HepG2 (cell line): Measurements from ENCODE around the gene GRAMD4. TPM values are rescaled to one million over a fixed set of nuclear protein-coding genes. Genes with fewer than 3 reads are reported as not detected.
A peak's percentile ranks its signal among the peaks of the same experiment; 100 is the strongest.

Experiments
- AHR ChIP-seq: IDR thresholded peaks from 2 replicates; pipeline ENCODE4 v1.6.1; 2018; ENCODE audit warnings: missing genetic modification reagents, missing compliant biosample characterization
- ATRX ChIP-seq: sonication (generic); formaldehyde crosslinking; IDR thresholded peaks from 2 replicates; pipeline ENCODE4 v1.4.0; 2020; ENCODE audit warnings: missing genetic modification reagents, borderline replicate concordance
- KLF15 ChIP-seq: sonication (generic); formaldehyde crosslinking; IDR thresholded peaks from 2 replicates; pipeline ENCODE4 v1.8.1; 2023; ENCODE audit warnings: borderline replicate concordance, mild to moderate bottlenecking, inconsistent platforms, missing genetic modification reagents, mixed read lengths
- LCORL ChIP-seq, 2 experiments: fragments of 450-650 bp in 1 of 2; sonication (generic) in 1 of 2; formaldehyde crosslinking in 1 of 2; IDR thresholded peaks; 2 replicates each; pipeline versions ENCODE4 v1.5.0 to v1.6.1; 2017 to 2020; ENCODE audit warnings: antibody characterized with exemption in 1 of 2, missing genetic modification reagents in 1 of 2
- NCOR1 ChIP-seq: fragments of 200-600 bp; sonication (generic); IDR thresholded peaks from 2 replicates; pipeline ENCODE4 v1.7.0; 2017; ENCODE audit warnings: antibody characterized with exemption, low read length, borderline replicate concordance
- SALL2 ChIP-seq: sonication (generic); formaldehyde crosslinking; IDR thresholded peaks from 2 replicates; pipeline ENCODE4 v1.8.1; 2023; ENCODE audit warnings: mild to moderate bottlenecking, missing genetic modification reagents, inconsistent platforms
- SIN3B ChIP-seq: fragments of 150-350 bp; IDR thresholded peaks from 2 replicates; pipeline ENCODE4 v1.6.1; 2014; ENCODE audit warnings: low read length
- SRY ChIP-seq: sonication (generic); formaldehyde crosslinking; IDR thresholded peaks from 2 replicates; pipeline ENCODE4 v1.8.0; 2022; ENCODE audit warnings: mild to moderate bottlenecking, missing genetic modification reagents
- TCF12 ChIP-seq, 2 experiments: fragments of 450-650 bp in 1 of 2; sonication (generic) in 1 of 2; formaldehyde crosslinking in 1 of 2; IDR thresholded peaks; 2 replicates each; pipeline versions ENCODE4 v1.6.1 to v1.8.0; 2017 to 2022; ENCODE audit warnings: antibody characterized with exemption in 1 of 2, mild to moderate bottlenecking in 1 of 2, missing genetic modification reagents in 1 of 2, moderate library complexity in 1 of 2
- ZNF326 ChIP-seq: sonication (generic); formaldehyde crosslinking; IDR thresholded peaks from 2 replicates; pipeline ENCODE4 v1.4.0; 2020; ENCODE audit warnings: missing genetic modification reagents, borderline replicate concordance
- ZNF343 ChIP-seq: sonication (generic); formaldehyde crosslinking; IDR thresholded peaks from 2 replicates; pipeline ENCODE4 v1.4.0; 2020; ENCODE audit warnings: mild to moderate bottlenecking, missing genetic modification reagents
- ZNF530 ChIP-seq: sonication (generic); formaldehyde crosslinking; IDR thresholded peaks from 2 replicates; pipeline ENCODE4 v1.5.0; 2020; ENCODE audit warnings: low read depth, mild to moderate bottlenecking, missing genetic modification reagents
- ZNF607 ChIP-seq: sonication (generic); formaldehyde crosslinking; IDR thresholded peaks from 2 replicates; pipeline ENCODE4 v1.5.1; 2020; ENCODE audit warnings: missing genetic modification reagents, mild to moderate bottlenecking, borderline replicate concordance
- ZNF614 ChIP-seq: IDR thresholded peaks from 2 replicates; pipeline ENCODE4 v1.6.1; 2018; ENCODE audit warnings: missing biosample characterization, missing genetic modification reagents, inconsistent platforms, borderline replicate concordance
- ZNF782 ChIP-seq: sonication (generic); formaldehyde crosslinking; IDR thresholded peaks from 2 replicates; pipeline ENCODE4 v1.4.0; 2020; ENCODE audit warnings: missing genetic modification reagents, mild to moderate bottlenecking, borderline replicate concordance
- polyA plus RNA-seq, 8 experiments: library from polyadenylated mRNA; depleted of rRNA in 3 of 8; stranded (reverse) in 7 of 8; unstranded in 1 of 8; fragments of >200 nt; fragmentation: Illumina TruSeq in 4 of 8; extraction: Trizol in 4 of 8; gene quantifications; 2 replicates each; pipeline versions ENCODE4 v1.2.1 to v1.2.3, GENCODE V29; 2011 to 2016; ENCODE audit warnings: low read depth in 4 of 8, missing spikeins in 1 of 8, mixed read lengths in 1 of 8; ENCODE audit not compliant: insufficient read depth in 1 of 8
- total RNA-seq, 5 experiments: library from RNA; depleted of rRNA; stranded (reverse); fragments of >200 nt; fragmentation: Illumina TruSeq; extraction: Trizol; gene quantifications; 2 replicates each; pipeline ENCODE4 v1.2.3, GENCODE V29; 2016; ENCODE audit warnings: low read depth in 1 of 5
- TF ChIP-seq, protein P1 (sequence below): sonication (generic); formaldehyde crosslinking; IDR thresholded peaks from 2 replicates; pipeline ENCODE4 v1.8.0; 2022; ENCODE audit warnings: mild to moderate bottlenecking, missing genetic modification reagents; ENCODE audit not compliant: insufficient replicate concordance
- TF ChIP-seq, protein P2 (sequence below): sonication (generic); formaldehyde crosslinking; IDR thresholded peaks from 2 replicates; pipeline ENCODE4 v1.5.0; 2020; ENCODE audit warnings: missing genetic modification reagents, mild to moderate bottlenecking, borderline replicate concordance
- TF ChIP-seq, protein P3 (sequence below): sonication (generic); formaldehyde crosslinking; IDR thresholded peaks from 2 replicates; pipeline ENCODE4 v1.8.0; 2023; ENCODE audit warnings: mild to moderate bottlenecking, missing genetic modification reagents
- TF ChIP-seq, protein P4 (sequence below): IDR thresholded peaks from 2 replicates; pipeline ENCODE4 v1.6.1; 2016; ENCODE audit warnings: missing compliant biosample characterization, missing genetic modification reagents, borderline replicate concordance
- TF ChIP-seq, protein P5 (sequence below): sonication (generic); formaldehyde crosslinking; IDR thresholded peaks from 2 replicates; pipeline ENCODE4 v1.4.0; 2020; ENCODE audit warnings: missing genetic modification reagents
- TF ChIP-seq, protein P6 (sequence below): sonication (generic); formaldehyde crosslinking; IDR thresholded peaks from 2 replicates; pipeline ENCODE4 v1.9.0; 2022; ENCODE audit warnings: low read depth, missing genetic modification reagents

The GRAMD4 gene
- total and polyA plus RNA-seq, 2 of the 13 experiments (the other 11 are each of a cell fraction or from before 2014, with no cell fraction given): 15.2 to 15.7 TPM

DNA sequence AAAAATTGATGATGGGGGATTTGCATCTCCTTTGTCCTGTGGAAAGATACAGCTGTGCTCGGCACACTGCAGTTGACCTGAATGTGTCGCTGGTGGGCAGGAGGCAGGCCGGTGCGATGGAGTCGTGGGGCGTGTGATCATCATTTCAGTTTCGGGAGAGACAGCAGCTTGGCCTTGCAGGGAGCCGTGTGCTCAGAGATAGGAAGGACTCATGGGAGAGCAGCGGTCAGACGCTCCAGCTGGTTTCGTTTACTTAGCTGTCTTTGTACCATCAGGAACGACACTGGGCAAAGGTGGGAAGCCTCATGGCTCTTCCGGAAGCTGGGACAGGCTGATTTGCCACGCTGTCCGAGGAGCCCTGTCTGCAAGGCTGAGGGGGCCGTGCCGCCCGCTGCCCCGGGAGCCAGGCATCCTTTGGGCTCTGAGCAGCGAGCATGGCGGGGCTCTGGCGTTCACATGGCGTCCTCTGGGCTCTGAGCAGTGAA is 32.7 kb downstream of the GRAMD4 start (continued):
- TF ChIP-seq KLF15 (no peak), SALL2 (CRISPR knock-in tag) (no peak), NCOR1 (no peak), TCF12 (IDR thresholded peaks at IDR 0.05) (no peak), TCF12 (CRISPR knock-in tag; IDR thresholded peaks at IDR 0.05) (no peak), ATRX (CRISPR knock-in tag) (no peak), ZNF782 (no peak), SRY (CRISPR knock-in tag) (no peak; the same call in 1 of the 2 replicates), LCORL (IDR thresholded peaks at IDR 0.05) (no peak), LCORL (CRISPR knock-in tag; IDR thresholded peaks at IDR 0.05) (no peak), ZNF607 (no peak), ZNF530 (CRISPR knock-in tag) (no peak), ZNF614 (0 out of 2 replicates have a peak, but pooled peaks have one; percentile 13), AHR (no peak), SIN3B (no peak), ZNF343 (CRISPR knock-in tag) (no peak), ZNF326 (CRISPR knock-in tag) (no peak)
- TF ChIP-seq, protein P1, sequence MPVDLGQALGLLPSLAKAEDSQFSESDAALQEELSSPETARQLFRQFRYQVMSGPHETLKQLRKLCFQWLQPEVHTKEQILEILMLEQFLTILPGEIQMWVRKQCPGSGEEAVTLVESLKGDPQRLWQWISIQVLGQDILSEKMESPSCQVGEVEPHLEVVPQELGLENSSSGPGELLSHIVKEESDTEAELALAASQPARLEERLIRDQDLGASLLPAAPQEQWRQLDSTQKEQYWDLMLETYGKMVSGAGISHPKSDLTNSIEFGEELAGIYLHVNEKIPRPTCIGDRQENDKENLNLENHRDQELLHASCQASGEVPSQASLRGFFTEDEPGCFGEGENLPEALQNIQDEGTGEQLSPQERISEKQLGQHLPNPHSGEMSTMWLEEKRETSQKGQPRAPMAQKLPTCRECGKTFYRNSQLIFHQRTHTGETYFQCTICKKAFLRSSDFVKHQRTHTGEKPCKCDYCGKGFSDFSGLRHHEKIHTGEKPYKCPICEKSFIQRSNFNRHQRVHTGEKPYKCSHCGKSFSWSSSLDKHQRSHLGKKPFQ: peak; percentile 80
- TF ChIP-seq, protein P2, sequence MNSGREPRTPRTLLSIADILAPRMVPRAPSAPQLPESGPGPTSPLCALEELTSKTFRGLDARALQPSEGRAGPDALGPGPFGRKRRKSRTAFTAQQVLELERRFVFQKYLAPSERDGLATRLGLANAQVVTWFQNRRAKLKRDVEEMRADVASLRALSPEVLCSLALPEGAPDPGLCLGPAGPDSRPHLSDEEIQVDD (CRISPR knock-in tag): no peak; the same call in 1 of the 2 replicates
- TF ChIP-seq, protein P3, sequence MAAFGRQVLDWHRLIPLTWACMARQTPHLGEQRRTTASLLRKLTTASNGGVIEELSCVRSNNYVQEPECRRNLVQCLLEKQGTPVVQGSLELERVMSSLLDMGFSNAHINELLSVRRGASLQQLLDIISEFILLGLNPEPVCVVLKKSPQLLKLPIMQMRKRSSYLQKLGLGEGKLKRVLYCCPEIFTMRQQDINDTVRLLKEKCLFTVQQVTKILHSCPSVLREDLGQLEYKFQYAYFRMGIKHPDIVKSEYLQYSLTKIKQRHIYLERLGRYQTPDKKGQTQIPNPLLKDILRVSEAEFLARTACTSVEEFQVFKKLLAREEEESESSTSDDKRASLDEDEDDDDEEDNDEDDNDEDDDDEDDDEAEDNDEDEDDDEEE: no peak
- TF ChIP-seq, protein P4, sequence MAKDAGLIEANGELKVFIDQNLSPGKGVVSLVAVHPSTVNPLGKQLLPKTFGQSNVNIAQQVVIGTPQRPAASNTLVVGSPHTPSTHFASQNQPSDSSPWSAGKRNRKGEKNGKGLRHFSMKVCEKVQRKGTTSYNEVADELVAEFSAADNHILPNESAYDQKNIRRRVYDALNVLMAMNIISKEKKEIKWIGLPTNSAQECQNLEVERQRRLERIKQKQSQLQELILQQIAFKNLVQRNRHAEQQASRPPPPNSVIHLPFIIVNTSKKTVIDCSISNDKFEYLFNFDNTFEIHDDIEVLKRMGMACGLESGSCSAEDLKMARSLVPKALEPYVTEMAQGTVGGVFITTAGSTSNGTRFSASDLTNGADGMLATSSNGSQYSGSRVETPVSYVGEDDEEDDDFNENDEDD (CRISPR knock-in tag): peak; percentile 20; the same call in 1 of the 2 replicates
- TF ChIP-seq, protein P5, sequence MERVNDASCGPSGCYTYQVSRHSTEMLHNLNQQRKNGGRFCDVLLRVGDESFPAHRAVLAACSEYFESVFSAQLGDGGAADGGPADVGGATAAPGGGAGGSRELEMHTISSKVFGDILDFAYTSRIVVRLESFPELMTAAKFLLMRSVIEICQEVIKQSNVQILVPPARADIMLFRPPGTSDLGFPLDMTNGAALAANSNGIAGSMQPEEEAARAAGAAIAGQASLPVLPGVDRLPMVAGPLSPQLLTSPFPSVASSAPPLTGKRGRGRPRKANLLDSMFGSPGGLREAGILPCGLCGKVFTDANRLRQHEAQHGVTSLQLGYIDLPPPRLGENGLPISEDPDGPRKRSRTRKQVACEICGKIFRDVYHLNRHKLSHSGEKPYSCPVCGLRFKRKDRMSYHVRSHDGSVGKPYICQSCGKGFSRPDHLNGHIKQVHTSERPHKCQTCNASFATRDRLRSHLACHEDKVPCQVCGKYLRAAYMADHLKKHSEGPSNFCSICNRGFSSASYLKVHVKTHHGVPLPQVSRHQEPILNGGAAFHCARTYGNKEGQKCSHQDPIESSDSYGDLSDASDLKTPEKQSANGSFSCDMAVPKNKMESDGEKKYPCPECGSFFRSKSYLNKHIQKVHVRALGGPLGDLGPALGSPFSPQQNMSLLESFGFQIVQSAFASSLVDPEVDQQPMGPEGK (CRISPR knock-in tag): peak; percentile 7; the same call in 1 of the 2 replicates
- TF ChIP-seq, protein P6, sequence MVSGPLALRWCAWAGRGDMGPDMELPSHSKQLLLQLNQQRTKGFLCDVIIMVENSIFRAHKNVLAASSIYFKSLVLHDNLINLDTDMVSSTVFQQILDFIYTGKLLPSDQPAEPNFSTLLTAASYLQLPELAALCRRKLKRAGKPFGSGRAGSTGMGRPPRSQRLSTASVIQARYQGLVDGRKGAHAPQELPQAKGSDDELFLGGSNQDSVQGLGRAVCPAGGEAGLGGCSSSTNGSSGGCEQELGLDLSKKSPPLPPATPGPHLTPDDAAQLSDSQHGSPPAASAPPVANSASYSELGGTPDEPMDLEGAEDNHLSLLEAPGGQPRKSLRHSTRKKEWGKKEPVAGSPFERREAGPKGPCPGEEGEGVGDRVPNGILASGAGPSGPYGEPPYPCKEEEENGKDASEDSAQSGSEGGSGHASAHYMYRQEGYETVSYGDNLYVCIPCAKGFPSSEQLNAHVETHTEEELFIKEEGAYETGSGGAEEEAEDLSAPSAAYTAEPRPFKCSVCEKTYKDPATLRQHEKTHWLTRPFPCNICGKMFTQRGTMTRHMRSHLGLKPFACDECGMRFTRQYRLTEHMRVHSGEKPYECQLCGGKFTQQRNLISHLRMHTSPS: peak; percentile 79
